ENCODE data around the gene ESRRG.

Gene ESRRG

GRCh38 chr1:216679108-216679507 is 44.1 kb downstream of the ESRRG start:
- Histone ChIP-seq H3K27ac (ENCODE audit: low read depth in 2 of 2, low read length in 2 of 2) (no peak overlapping the region), H3K9ac (ENCODE audit: low read depth in 1 of 2, low read length in 2 of 2) (no peak overlapping the region), H3K9me3 (ENCODE audit: control insufficient read depth in 2 of 2, low read length in 2 of 2) (no peaks in the 10 kb centered on the region), H3K36me3 (ENCODE audit: control insufficient read depth in 2 of 2, insufficient read depth in 2 of 2, low read length in 2 of 2) (no peaks in the 10 kb centered on the region), H3K27me3 (ENCODE audit: control insufficient read depth in 2 of 2, insufficient read depth in 2 of 2, low read length in 2 of 2) (no peaks in the 10 kb centered on the region), H3K4me3 (ENCODE audit: low read length in 2 of 2) (no peak overlapping the region), H3K4me1 (ENCODE audit: control insufficient read depth in 2 of 2, insufficient read depth in 2 of 2, low read length in 2 of 2) (no peaks in the 10 kb centered on the region)

GRCh38 chr1:216670118-216670883 is 52.9 kb downstream of the ESRRG start:
- Histone ChIP-seq H3K36me3 (ENCODE audit: control insufficient read depth in 2 of 2, insufficient read depth in 2 of 2, low read length in 2 of 2) (no peaks in the 10 kb centered on the region), H3K4me3 (ENCODE audit: low read length in 2 of 2) (no peak overlapping the region), H3K9ac (ENCODE audit: low read depth in 1 of 2, low read length in 2 of 2) (no peak overlapping the region), H3K27me3 (ENCODE audit: control insufficient read depth in 2 of 2, insufficient read depth in 2 of 2, low read length in 2 of 2) (no peaks in the 10 kb centered on the region), H3K27ac (ENCODE audit: low read depth in 2 of 2, low read length in 2 of 2) (no peak overlapping the region), H3K9me3 (ENCODE audit: control insufficient read depth in 2 of 2, low read length in 2 of 2) (no peaks in the 10 kb centered on the region), H3K4me1 (ENCODE audit: control insufficient read depth in 2 of 2, insufficient read depth in 2 of 2, low read length in 2 of 2) (no peaks in the 10 kb centered on the region)

- Histone ChIP-seq H3K9me3 (ENCODE audit: control insufficient read depth in 2 of 2, low read length in 2 of 2) (no peaks in the 10 kb centered on the region), H3K27ac (ENCODE audit: low read depth in 2 of 2, low read length in 2 of 2) (no peak overlapping the region), H3K36me3 (ENCODE audit: control insufficient read depth in 2 of 2, insufficient read depth in 2 of 2, low read length in 2 of 2) (no peaks in the 10 kb centered on the region), H3K4me3 (ENCODE audit: low read length in 2 of 2) (no peak overlapping the region), H3K27me3 (ENCODE audit: control insufficient read depth in 2 of 2, insufficient read depth in 2 of 2, low read length in 2 of 2) (no peaks in the 10 kb centered on the region), H3K9ac (ENCODE audit: low read depth in 1 of 2, low read length in 2 of 2) (no peak overlapping the region), H3K4me1 (ENCODE audit: control insufficient read depth in 2 of 2, insufficient read depth in 2 of 2, low read length in 2 of 2) (no peaks in the 10 kb centered on the region)
Observed at GRCh38 chr1:216666441-216666840, 56.8 kb downstream of the ESRRG start.

- H3K4me1 ChIP-seq (ENCODE audit: control insufficient read depth in 2 of 2, insufficient read depth in 2 of 2, low read length in 2 of 2): no peaks in the 10 kb centered on the region
- H3K4me3 ChIP-seq (ENCODE audit: low read length in 2 of 2): no peak overlapping the region
- no peak overlapping the region for H3K27ac ChIP-seq (ENCODE audit: low read depth in 2 of 2, low read length in 2 of 2)
- no peak overlapping the region for H3K9ac ChIP-seq (ENCODE audit: low read depth in 1 of 2, low read length in 2 of 2)
- no peaks in the 10 kb centered on the region for H3K27me3 ChIP-seq (ENCODE audit: control insufficient read depth in 2 of 2, insufficient read depth in 2 of 2, low read length in 2 of 2)
- no peaks in the 10 kb centered on the region for H3K9me3 ChIP-seq (ENCODE audit: control insufficient read depth in 2 of 2, low read length in 2 of 2)
- H3K36me3 ChIP-seq (ENCODE audit: control insufficient read depth in 2 of 2, insufficient read depth in 2 of 2, low read length in 2 of 2): no peaks in the 10 kb centered on the region
Observed at GRCh38 chr1:216665856-216666255, 57.4 kb downstream of the ESRRG start.

GRCh38 chr1:216665406-216665805 is 57.8 kb downstream of the ESRRG start:
- Histone ChIP-seq H3K27me3 (ENCODE audit: control insufficient read depth in 2 of 2, insufficient read depth in 2 of 2, low read length in 2 of 2) (no peaks in the 10 kb centered on the region), H3K4me3 (ENCODE audit: low read length in 2 of 2) (no peak overlapping the region), H3K9me3 (ENCODE audit: control insufficient read depth in 2 of 2, low read length in 2 of 2) (no peaks in the 10 kb centered on the region), H3K27ac (ENCODE audit: low read depth in 2 of 2, low read length in 2 of 2) (no peak overlapping the region), H3K36me3 (ENCODE audit: control insufficient read depth in 2 of 2, insufficient read depth in 2 of 2, low read length in 2 of 2) (no peaks in the 10 kb centered on the region), H3K9ac (ENCODE audit: low read depth in 1 of 2, low read length in 2 of 2) (no peak overlapping the region), H3K4me1 (ENCODE audit: control insufficient read depth in 2 of 2, insufficient read depth in 2 of 2, low read length in 2 of 2) (no peaks in the 10 kb centered on the region)

GRCh38 chr1:216662681-216663080 is 60.5 kb downstream of the ESRRG start:
- no peaks in the 10 kb centered on the region for H3K36me3 ChIP-seq (ENCODE audit: control insufficient read depth in 2 of 2, insufficient read depth in 2 of 2, low read length in 2 of 2)
- H3K27me3 ChIP-seq (ENCODE audit: control insufficient read depth in 2 of 2, insufficient read depth in 2 of 2, low read length in 2 of 2): no peaks in the 10 kb centered on the region
- H3K9me3 ChIP-seq (ENCODE audit: control insufficient read depth in 2 of 2, low read length in 2 of 2): no peaks in the 10 kb centered on the region
- no peaks in the 10 kb centered on the region for H3K4me1 ChIP-seq (ENCODE audit: control insufficient read depth in 2 of 2, insufficient read depth in 2 of 2, low read length in 2 of 2)
- no peak overlapping the region for H3K27ac ChIP-seq (ENCODE audit: low read depth in 2 of 2, low read length in 2 of 2)
- H3K4me3 ChIP-seq (ENCODE audit: low read length in 2 of 2): no peak overlapping the region
- no peak overlapping the region for H3K9ac ChIP-seq (ENCODE audit: low read depth in 1 of 2, low read length in 2 of 2)

GRCh38 chr1:216660561-216660960 is 62.7 kb downstream of the ESRRG start:
- H3K27me3 ChIP-seq (ENCODE audit: control insufficient read depth in 2 of 2, insufficient read depth in 2 of 2, low read length in 2 of 2): no peaks in the 10 kb centered on the region

GRCh38 chr1:216653001-216653400 is 70.2 kb downstream of the ESRRG start:
- Histone ChIP-seq H3K27ac (ENCODE audit: low read depth in 2 of 2, low read length in 2 of 2) (no peak overlapping the region), H3K9ac (ENCODE audit: low read depth in 1 of 2, low read length in 2 of 2) (no peak overlapping the region)

More at GRCh38 chr1:216660561-216660960, 62.7 kb downstream of the ESRRG start:
- Histone ChIP-seq H3K4me1 (ENCODE audit: control insufficient read depth in 2 of 2, insufficient read depth in 2 of 2, low read length in 2 of 2) (no peaks in the 10 kb centered on the region), H3K9ac (ENCODE audit: low read depth in 1 of 2, low read length in 2 of 2) (no peak overlapping the region), H3K9me3 (ENCODE audit: control insufficient read depth in 2 of 2, low read length in 2 of 2) (no peaks in the 10 kb centered on the region), H3K4me3 (ENCODE audit: low read length in 2 of 2) (no peak overlapping the region), H3K27ac (ENCODE audit: low read depth in 2 of 2, low read length in 2 of 2) (no peak overlapping the region), H3K36me3 (ENCODE audit: control insufficient read depth in 2 of 2, insufficient read depth in 2 of 2, low read length in 2 of 2) (no peaks in the 10 kb centered on the region)

GRCh38 chr1:216651826-216652418 is 71.3 kb downstream of the ESRRG start:
- Histone ChIP-seq H3K36me3 (ENCODE audit: control insufficient read depth in 2 of 2, insufficient read depth in 2 of 2, low read length in 2 of 2) (no peaks in the 10 kb centered on the region), H3K27me3 (ENCODE audit: control insufficient read depth in 2 of 2, insufficient read depth in 2 of 2, low read length in 2 of 2) (no peaks in the 10 kb centered on the region), H3K9ac (ENCODE audit: low read depth in 1 of 2, low read length in 2 of 2) (no peak overlapping the region), H3K9me3 (ENCODE audit: control insufficient read depth in 2 of 2, low read length in 2 of 2) (no peaks in the 10 kb centered on the region), H3K4me3 (ENCODE audit: low read length in 2 of 2) (no peak overlapping the region), H3K27ac (ENCODE audit: low read depth in 2 of 2, low read length in 2 of 2) (no peak overlapping the region), H3K4me1 (ENCODE audit: control insufficient read depth in 2 of 2, insufficient read depth in 2 of 2, low read length in 2 of 2) (no peaks in the 10 kb centered on the region)

More at GRCh38 chr1:216653001-216653400, 70.2 kb downstream of the ESRRG start:
- Histone ChIP-seq H3K4me3 (ENCODE audit: low read length in 2 of 2) (no peak overlapping the region), H3K36me3 (ENCODE audit: control insufficient read depth in 2 of 2, insufficient read depth in 2 of 2, low read length in 2 of 2) (no peaks in the 10 kb centered on the region), H3K9me3 (ENCODE audit: control insufficient read depth in 2 of 2, low read length in 2 of 2) (no peaks in the 10 kb centered on the region), H3K4me1 (ENCODE audit: control insufficient read depth in 2 of 2, insufficient read depth in 2 of 2, low read length in 2 of 2) (no peaks in the 10 kb centered on the region), H3K27me3 (ENCODE audit: control insufficient read depth in 2 of 2, insufficient read depth in 2 of 2, low read length in 2 of 2) (no peaks in the 10 kb centered on the region)

GRCh38 chr1:216643176-216643575 is 80.1 kb downstream of the ESRRG start:
- no peaks in the 10 kb centered on the region for H3K27me3 ChIP-seq (ENCODE audit: control insufficient read depth in 2 of 2, insufficient read depth in 2 of 2, low read length in 2 of 2)
- no peaks in the 10 kb centered on the region for H3K9me3 ChIP-seq (ENCODE audit: control insufficient read depth in 2 of 2, low read length in 2 of 2)

More at GRCh38 chr1:216643176-216643575, 80.1 kb downstream of the ESRRG start:
- no peak overlapping the region for H3K4me3 ChIP-seq (ENCODE audit: low read length in 2 of 2)
- H3K36me3 ChIP-seq (ENCODE audit: control insufficient read depth in 2 of 2, insufficient read depth in 2 of 2, low read length in 2 of 2): no peaks in the 10 kb centered on the region
- H3K9ac ChIP-seq (ENCODE audit: low read depth in 1 of 2, low read length in 2 of 2): no peak overlapping the region
- no peak overlapping the region for H3K27ac ChIP-seq (ENCODE audit: low read depth in 2 of 2, low read length in 2 of 2)
- H3K4me1 ChIP-seq (ENCODE audit: control insufficient read depth in 2 of 2, insufficient read depth in 2 of 2, low read length in 2 of 2): no peaks in the 10 kb centered on the region
